Hematopoietic multipotent progenitor cell treated with erythropoietin and hydrocortisone succinate and interleukin-3 and kit ligand, for 4 days (in vitro differentiated cells): ENCODE measurements around the gene DUSP22.
A peak's percentile ranks its signal among the peaks of the same experiment; 100 is the strongest.

Source experiments
- DNase-seq: peaks from one replicate; pipeline ENCODE4 v3.0.0-alpha.2; 2015

The DUSP22 gene

GRCh38 chr6:297571-298232, 5.4 kb downstream of the DUSP22 start:
- DNase-seq: peak; percentile 58

- peak; percentile 83 for DNase-seq
These were observed 6.2 kb downstream of the DUSP22 start for GRCh38 chr6:298233-299103.

GRCh38 chr6:299104-299980, 7.1 kb downstream of the DUSP22 start:
- peak; percentile 31 for DNase-seq

GRCh38 chr6:300026-300425, 7.7 kb downstream of the DUSP22 start:
- no peak for DNase-seq

- DNase-seq: no peak
These were observed 8.4 kb downstream of the DUSP22 start for GRCh38 chr6:300494-301198.

- DNase-seq: no peak
These were observed 9.2 kb downstream of the DUSP22 start for GRCh38 chr6:301526-301925.

GRCh38 chr6:301929-302705, 9.8 kb downstream of the DUSP22 start:
- DNase-seq: no peak

GRCh38 chr6:302760-303159, 10.5 kb downstream of the DUSP22 start:
- DNase-seq: no peak

- DNase-seq: no peak
These were observed 11.0 kb downstream of the DUSP22 start for GRCh38 chr6:303263-303662.

- no peak for DNase-seq
These were observed 11.8 kb downstream of the DUSP22 start for GRCh38 chr6:303948-304558.

GRCh38 chr6:304833-305370, 12.6 kb downstream of the DUSP22 start:
- DNase-seq: no peak

GRCh38 chr6:305371-306206, 13.3 kb downstream of the DUSP22 start:
- no peak for DNase-seq

GRCh38 chr6:306641-307061, 14.4 kb downstream of the DUSP22 start:
- DNase-seq: no peak

GRCh38 chr6:307065-307814, 15.0 kb downstream of the DUSP22 start:
- no peak for DNase-seq

GRCh38 chr6:307874-308273, 15.6 kb downstream of the DUSP22 start:
- DNase-seq: no peak

GRCh38 chr6:308307-308706, 16.0 kb downstream of the DUSP22 start:
- DNase-seq: no peak

- DNase-seq: no peak
These were observed 16.5 kb downstream of the DUSP22 start for GRCh38 chr6:308768-309167.

- no peak for DNase-seq
These were observed 17.7 kb downstream of the DUSP22 start for GRCh38 chr6:309947-310346.

GRCh38 chr6:310671-311070, 18.4 kb downstream of the DUSP22 start:
- DNase-seq: no peak
